Body of pancreas (tissue), 4 donors: ENCODE measurements around the gene DPEP1.

Experiments used
- POLR2A ChIP-seq, 3 donors: fragments of 450-650 bp; IDR thresholded peaks; one replicate each; pipeline ENCODE4 v1.6.1; 2016; ENCODE audit warnings: antibody characterized with exemption in 3 of 3, mild to moderate bottlenecking in 2 of 3
- TF ChIP-seq, protein P1 (sequence below), 7 experiments: fragments of 450-650 bp in 4 of 7; fragments of 200-600 bp in 3 of 7; sonication (generic) in 3 of 7; IDR thresholded peaks; one replicate each; pipeline ENCODE4 v1.5.1; 2016 to 2019; ENCODE audit warnings: antibody characterized with exemption in 7 of 7

DNA sequence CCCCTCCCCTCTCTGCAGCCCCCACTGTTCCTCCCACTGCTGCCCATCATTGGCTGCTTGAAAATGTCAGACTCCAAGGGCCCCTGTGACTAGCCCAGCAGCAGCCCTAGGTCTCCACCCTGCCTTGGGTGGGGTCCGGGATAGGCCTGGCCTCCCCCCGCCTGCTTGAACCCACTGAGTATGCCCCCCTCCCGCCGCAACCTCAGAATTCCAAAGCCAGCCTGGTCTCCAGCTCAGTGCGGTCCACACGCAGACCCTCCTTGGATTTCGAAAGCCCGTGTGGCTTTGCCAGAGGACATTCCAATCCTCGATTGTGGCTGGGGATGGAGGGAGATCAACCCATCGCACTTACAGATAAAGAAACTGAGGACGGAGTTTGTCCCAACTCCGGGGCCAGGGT, 6.4 kb downstream of the DPEP1 start:
- TF ChIP-seq, protein P1, sequence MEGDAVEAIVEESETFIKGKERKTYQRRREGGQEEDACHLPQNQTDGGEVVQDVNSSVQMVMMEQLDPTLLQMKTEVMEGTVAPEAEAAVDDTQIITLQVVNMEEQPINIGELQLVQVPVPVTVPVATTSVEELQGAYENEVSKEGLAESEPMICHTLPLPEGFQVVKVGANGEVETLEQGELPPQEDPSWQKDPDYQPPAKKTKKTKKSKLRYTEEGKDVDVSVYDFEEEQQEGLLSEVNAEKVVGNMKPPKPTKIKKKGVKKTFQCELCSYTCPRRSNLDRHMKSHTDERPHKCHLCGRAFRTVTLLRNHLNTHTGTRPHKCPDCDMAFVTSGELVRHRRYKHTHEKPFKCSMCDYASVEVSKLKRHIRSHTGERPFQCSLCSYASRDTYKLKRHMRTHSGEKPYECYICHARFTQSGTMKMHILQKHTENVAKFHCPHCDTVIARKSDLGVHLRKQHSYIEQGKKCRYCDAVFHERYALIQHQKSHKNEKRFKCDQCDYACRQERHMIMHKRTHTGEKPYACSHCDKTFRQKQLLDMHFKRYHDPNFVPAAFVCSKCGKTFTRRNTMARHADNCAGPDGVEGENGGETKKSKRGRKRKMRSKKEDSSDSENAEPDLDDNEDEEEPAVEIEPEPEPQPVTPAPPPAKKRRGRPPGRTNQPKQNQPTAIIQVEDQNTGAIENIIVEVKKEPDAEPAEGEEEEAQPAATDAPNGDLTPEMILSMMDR (IDR thresholded peaks at IDR 0.05) = no peak
- TF ChIP-seq POLR2A (IDR thresholded peaks at IDR 0.05) = no peak
